Osteoblast (primary cell): ENCODE results near the gene SCRN2. TPM values are rescaled to one million over a fixed set of nuclear protein-coding genes. Genes with fewer than 3 reads are reported as not detected.

Experiments used
- DNase-seq: peaks from one replicate; pipeline ENCODE4 v3.0.0; 2011; ENCODE audit warnings: low spot score, mixed read lengths; ENCODE audit not compliant: insufficient read length; ENCODE audit errors: missing footprints
- H2AFZ ChIP-seq: 2 replicates; pipeline ENCODE4 v1.6.0; 2011; ENCODE audit warnings: mild to moderate bottlenecking, low read length
- H3K27ac ChIP-seq: 2 replicates; pipeline ENCODE4 v1.5.1; 2011; ENCODE audit warnings: mild to moderate bottlenecking, low read depth, low read length, moderate library complexity
- H3K27me3 ChIP-seq: 2 replicates; pipeline ENCODE4 v1.6.0; 2012; ENCODE audit warnings: mild to moderate bottlenecking, control low read depth, inconsistent platforms, low read length, moderate library complexity; ENCODE audit not compliant: insufficient read depth
- H3K36me3 ChIP-seq: 2 replicates; pipeline ENCODE4 v1.5.1; 2011; ENCODE audit warnings: mild to moderate bottlenecking, low read length, control low read depth, moderate library complexity; ENCODE audit not compliant: insufficient read depth
- H3K4me1 ChIP-seq: 2 replicates; pipeline ENCODE4 v1.5.1; 2011; ENCODE audit warnings: mild to moderate bottlenecking, low read length, control low read depth, moderate library complexity; ENCODE audit not compliant: insufficient read depth
- H3K4me2 ChIP-seq: 2 replicates; pipeline ENCODE4 v1.6.0; 2011; ENCODE audit warnings: mild to moderate bottlenecking, low read length; ENCODE audit not compliant: insufficient read depth
- H3K4me3 ChIP-seq: fragments of 200-600 bp; sonication (generic); 3 replicates; pipeline ENCODE4 v1.5.1; 2012; ENCODE audit warnings: mild to moderate bottlenecking, low read length, inconsistent platforms; ENCODE audit not compliant: insufficient read depth
- H3K79me2 ChIP-seq: 2 replicates; pipeline ENCODE4 v1.6.0; 2012; ENCODE audit warnings: mild to moderate bottlenecking, low read length, control low read depth, inconsistent platforms; ENCODE audit not compliant: insufficient read depth
- H3K9me3 ChIP-seq: 2 replicates; pipeline ENCODE4 v1.5.1; 2011; ENCODE audit warnings: low read depth, low read length, control low read depth
- H4K20me1 ChIP-seq: 2 replicates; pipeline ENCODE4 v1.6.0; 2012; ENCODE audit warnings: mild to moderate bottlenecking, low read length, control low read depth; ENCODE audit not compliant: insufficient read depth
- total RNA-seq: library from RNA; depleted of rRNA; stranded (reverse); fragments of >200 nt; gene quantifications from 2 replicates; pipeline ENCODE4 v1.2.3, GENCODE V29; 2012
- TF ChIP-seq, protein P1 (sequence below): IDR thresholded peaks from 2 replicates; pipeline ENCODE4 v1.5.1; 2011; ENCODE audit warnings: mild to moderate bottlenecking, low read depth, low read length, moderate library complexity; ENCODE audit errors: extremely low read depth

The SCRN2 gene
- total RNA-seq, 1 donor = 42.7 TPM

DNA sequence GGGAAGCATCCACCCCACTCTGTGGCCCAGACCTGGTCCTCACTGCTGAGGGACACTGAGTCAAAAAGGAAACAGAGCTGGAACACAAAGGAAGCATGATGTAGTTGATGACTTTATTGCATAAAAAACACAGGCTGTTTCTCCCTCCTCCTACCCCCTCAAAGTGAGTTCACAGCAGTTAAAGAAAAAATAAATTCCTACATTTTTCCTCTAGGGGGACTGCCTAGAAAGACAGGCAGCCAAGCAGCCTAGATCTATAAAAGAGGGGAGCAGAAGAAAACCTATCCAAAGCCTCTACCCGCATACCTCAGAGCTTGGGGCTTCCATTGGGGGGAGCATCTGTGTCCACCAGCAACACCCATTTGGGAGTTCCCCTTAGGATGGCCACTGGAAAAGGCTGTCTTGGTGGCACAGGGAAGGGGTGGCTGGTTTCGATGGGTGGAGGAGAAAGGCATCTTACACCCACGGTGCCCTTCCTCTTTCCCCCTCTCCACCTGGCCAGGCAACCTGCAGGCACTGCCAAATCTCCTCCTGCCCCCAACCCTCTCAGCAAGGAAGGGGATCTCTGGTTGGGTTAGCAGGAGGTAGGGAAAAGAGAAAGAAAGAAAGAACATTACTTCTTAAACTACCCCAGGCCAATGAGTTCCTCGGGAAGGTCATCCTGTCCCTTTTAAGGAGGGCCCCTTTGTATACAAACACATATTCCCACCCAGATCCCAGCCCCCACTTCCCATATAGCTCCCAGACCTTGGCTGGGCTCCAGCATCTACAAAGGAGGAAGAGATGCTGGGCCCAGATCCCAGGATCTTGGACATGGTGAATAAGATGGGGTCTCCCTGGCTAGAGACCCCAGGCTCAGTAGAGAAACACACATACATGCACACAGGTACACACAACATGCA is 4.0 kb upstream of the SCRN2 start:
- Histone ChIP-seq H3K79me2 (peaks cover 11% of the 10 kb centered on the region), H3K4me3 (no peak overlapping the region), H2AFZ (no peak overlapping the region), H3K4me1 (peaks cover 35% of the 10 kb centered on the region), H3K4me2 (peak overlapping the region; percentile 41), H3K27ac (peak overlapping the region; percentile 31), H3K9me3 (no peaks in the 10 kb centered on the region), H3K36me3 (no peaks in the 10 kb centered on the region), H4K20me1 (no peaks in the 10 kb centered on the region), H3K27me3 (peaks cover 40% of the 10 kb centered on the region)
- TF ChIP-seq, protein P1, sequence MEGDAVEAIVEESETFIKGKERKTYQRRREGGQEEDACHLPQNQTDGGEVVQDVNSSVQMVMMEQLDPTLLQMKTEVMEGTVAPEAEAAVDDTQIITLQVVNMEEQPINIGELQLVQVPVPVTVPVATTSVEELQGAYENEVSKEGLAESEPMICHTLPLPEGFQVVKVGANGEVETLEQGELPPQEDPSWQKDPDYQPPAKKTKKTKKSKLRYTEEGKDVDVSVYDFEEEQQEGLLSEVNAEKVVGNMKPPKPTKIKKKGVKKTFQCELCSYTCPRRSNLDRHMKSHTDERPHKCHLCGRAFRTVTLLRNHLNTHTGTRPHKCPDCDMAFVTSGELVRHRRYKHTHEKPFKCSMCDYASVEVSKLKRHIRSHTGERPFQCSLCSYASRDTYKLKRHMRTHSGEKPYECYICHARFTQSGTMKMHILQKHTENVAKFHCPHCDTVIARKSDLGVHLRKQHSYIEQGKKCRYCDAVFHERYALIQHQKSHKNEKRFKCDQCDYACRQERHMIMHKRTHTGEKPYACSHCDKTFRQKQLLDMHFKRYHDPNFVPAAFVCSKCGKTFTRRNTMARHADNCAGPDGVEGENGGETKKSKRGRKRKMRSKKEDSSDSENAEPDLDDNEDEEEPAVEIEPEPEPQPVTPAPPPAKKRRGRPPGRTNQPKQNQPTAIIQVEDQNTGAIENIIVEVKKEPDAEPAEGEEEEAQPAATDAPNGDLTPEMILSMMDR = peak; percentile 55
- DNase-seq = peak; percentile 94

DNA sequence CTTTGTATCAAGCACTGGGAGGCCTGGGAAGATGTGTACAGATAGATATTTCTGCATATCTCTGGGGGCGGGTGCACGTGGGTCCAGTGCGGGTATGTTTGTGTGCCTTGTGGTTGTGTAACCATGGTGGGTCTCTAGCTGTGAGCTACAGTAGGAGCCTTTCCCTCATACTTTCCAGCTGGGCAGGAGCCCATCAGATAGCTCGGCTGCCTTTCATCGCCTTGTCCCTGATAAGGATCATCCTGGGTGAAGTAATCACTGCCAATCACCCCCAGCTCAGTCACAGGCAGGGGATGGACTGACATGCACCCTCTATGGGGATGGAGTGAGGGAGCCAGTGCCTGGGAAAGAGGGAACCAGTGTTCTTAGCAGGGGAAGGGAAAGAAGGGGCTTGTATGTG is 3.2 kb upstream of the SCRN2 start:
- Histone ChIP-seq H4K20me1 (no peaks in the 10 kb centered on the region), H3K4me3 (no peak overlapping the region), H3K79me2 (peaks cover 19% of the 10 kb centered on the region), H3K27ac (peak overlapping the region; percentile 31), H3K27me3 (peaks cover 36% of the 10 kb centered on the region), H3K9me3 (no peaks in the 10 kb centered on the region), H3K36me3 (no peaks in the 10 kb centered on the region), H3K4me2 (peak overlapping the region; percentile 41), H3K4me1 (peaks cover 39% of the 10 kb centered on the region), H2AFZ (no peak overlapping the region)
- TF ChIP-seq, protein P1 = no peak
- peak; percentile 90 for DNase-seq

DNA sequence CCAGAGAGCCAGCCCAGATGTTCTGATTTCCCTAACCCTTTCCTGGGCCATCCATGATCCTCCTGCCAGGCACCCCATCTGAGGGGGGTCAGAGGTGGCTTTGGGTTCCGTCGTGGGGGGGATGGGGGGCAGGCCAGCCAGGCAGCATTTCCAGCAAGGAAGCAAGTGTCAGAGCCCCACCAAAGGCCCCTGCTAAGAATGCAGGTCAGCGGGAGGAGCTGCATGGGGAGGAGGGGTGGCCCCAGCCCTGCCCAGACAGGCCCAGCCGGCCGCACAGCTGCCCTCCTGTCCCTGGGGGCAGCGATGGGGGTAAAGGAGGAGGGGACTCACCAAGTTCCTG is 2.3 kb upstream of the SCRN2 start:
- TF ChIP-seq, protein P1 = no peak
- H3K9me3 ChIP-seq = no peaks in the 10 kb centered on the region
- H4K20me1 ChIP-seq = peaks cover 3% of the 10 kb centered on the region
- no peak overlapping the region for H3K27ac ChIP-seq
- no peak overlapping the region for H2AFZ ChIP-seq
- peaks cover 29% of the 10 kb centered on the region for H3K27me3 ChIP-seq
- peaks cover 26% of the 10 kb centered on the region for H3K79me2 ChIP-seq
- H3K4me3 ChIP-seq = no peak overlapping the region
- peaks cover 42% of the 10 kb centered on the region for H3K4me1 ChIP-seq
- H3K4me2 ChIP-seq = no peak overlapping the region
- no peak for DNase-seq
- H3K36me3 ChIP-seq = peaks cover 4% of the 10 kb centered on the region

GRCh38 chr17:47841488-47842291 is 617 bp upstream of the SCRN2 start:
- Histone ChIP-seq H3K79me2 (peaks cover 26% of the 10 kb centered on the region), H3K4me2 (peak overlapping the region; percentile 79), H3K36me3 (peaks cover 4% of the 10 kb centered on the region), H4K20me1 (peaks cover 3% of the 10 kb centered on the region), H3K27me3 (peaks cover 13% of the 10 kb centered on the region), H3K4me3 (peak overlapping the region; percentile 79), H2AFZ (peak overlapping the region; percentile 83), H3K4me1 (peaks cover 55% of the 10 kb centered on the region), H3K27ac (no peak overlapping the region), H3K9me3 (no peaks in the 10 kb centered on the region)
- TF ChIP-seq, protein P1 = peak; percentile 5
- DNase-seq = peak; percentile 11
